OCI-LY1 (cell line): ENCODE results near the gene PLXNA3.

ENCODE experiments used
- EZH2 ChIP-seq: fragments of 200-600 bp; sonication (generic), shearing (Covaris generic); IDR thresholded peaks from 2 replicates; pipeline ENCODE4 v1.8.0; 2017; ENCODE audit warnings: borderline replicate concordance, mixed run types, mild to moderate bottlenecking, antibody characterized with exemption, low read length, moderate library complexity, mixed read lengths
- TF ChIP-seq, protein P1 (sequence below): fragments of 200-600 bp; sonication (generic), shearing (Covaris generic); IDR thresholded peaks from 2 replicates; pipeline ENCODE4 v1.5.1; 2017; ENCODE audit warnings: mild to moderate bottlenecking, antibody characterized with exemption, low read length, moderate library complexity, mixed read lengths

- TF ChIP-seq, protein P1, sequence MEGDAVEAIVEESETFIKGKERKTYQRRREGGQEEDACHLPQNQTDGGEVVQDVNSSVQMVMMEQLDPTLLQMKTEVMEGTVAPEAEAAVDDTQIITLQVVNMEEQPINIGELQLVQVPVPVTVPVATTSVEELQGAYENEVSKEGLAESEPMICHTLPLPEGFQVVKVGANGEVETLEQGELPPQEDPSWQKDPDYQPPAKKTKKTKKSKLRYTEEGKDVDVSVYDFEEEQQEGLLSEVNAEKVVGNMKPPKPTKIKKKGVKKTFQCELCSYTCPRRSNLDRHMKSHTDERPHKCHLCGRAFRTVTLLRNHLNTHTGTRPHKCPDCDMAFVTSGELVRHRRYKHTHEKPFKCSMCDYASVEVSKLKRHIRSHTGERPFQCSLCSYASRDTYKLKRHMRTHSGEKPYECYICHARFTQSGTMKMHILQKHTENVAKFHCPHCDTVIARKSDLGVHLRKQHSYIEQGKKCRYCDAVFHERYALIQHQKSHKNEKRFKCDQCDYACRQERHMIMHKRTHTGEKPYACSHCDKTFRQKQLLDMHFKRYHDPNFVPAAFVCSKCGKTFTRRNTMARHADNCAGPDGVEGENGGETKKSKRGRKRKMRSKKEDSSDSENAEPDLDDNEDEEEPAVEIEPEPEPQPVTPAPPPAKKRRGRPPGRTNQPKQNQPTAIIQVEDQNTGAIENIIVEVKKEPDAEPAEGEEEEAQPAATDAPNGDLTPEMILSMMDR: no peak
- no peak for TF ChIP-seq EZH2
These were observed 13.3 kb upstream of the PLXNA3 start for GRCh38 chrX:154444755-154445246.
